ENCODE measurements around the gene ETV4. TPM values are rescaled to one million over a fixed set of nuclear protein-coding genes. Genes with fewer than 3 reads are reported as not detected.

Gene ETV4
- total and polyA plus RNA-seq, 2 of the 13 experiments (the other 11 are each of a cell fraction or from before 2014, with no cell fraction given): 128 to 330 TPM

DNA sequence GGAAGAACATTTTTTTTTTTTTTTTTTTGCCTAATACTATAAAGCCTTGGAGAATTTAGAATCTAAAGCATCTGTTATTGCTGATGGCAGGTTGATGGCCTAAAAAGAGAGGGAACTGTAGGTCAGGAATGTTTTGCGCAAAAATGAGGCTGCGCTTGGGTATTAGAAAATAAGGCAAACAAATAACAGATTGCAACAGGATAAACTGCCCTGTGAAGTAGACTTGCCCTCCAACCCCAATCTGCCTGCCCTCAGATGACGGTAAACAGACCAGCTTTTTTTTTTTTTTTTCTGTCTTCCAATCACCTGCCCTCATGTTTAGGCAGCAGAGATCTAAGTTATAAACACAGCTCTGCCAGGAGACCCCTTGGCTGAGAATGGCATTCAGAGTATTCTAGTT lies 66.2 kb downstream of the ETV4 start (continued):
- TF ChIP-seq MXD4 (CRISPR knock-in tag; IDR thresholded peaks at IDR 0.05) (peak; percentile 45; the same call in 1 of the 2 replicates), KDM1A (CRISPR knock-in tag; IDR thresholded peaks at IDR 0.05) (no peak), MEF2D (CRISPR knock-in tag; IDR thresholded peaks at IDR 0.05) (peak; percentile 63; the same call in 1 of the 2 replicates), ZNF709 (CRISPR knock-in tag; IDR thresholded peaks at IDR 0.05) (no peak), ZNF720 (CRISPR knock-in tag; IDR thresholded peaks at IDR 0.05) (no peak), ZNF556 (CRISPR knock-in tag; IDR thresholded peaks at IDR 0.05; ENCODE audit: borderline replicate concordance) (no peak; the same call in 1 of the 2 replicates), ZNF577 (CRISPR knock-in tag; IDR thresholded peaks at IDR 0.05; ENCODE audit: borderline replicate concordance, low read depth) (no peak), GATA4 (IDR thresholded peaks at IDR 0.05; ENCODE audit: borderline replicate concordance, low read depth) (peak; percentile 59; the same call in 1 of the 2 replicates), ZEB1 (IDR thresholded peaks at IDR 0.05; ENCODE audit: insufficient replicate concordance, low read depth) (peak; percentile 68), MTF1 (CRISPR knock-in tag; IDR thresholded peaks at IDR 0.05) (no peak), POLR2AphosphoS2 (IDR thresholded peaks at IDR 0.05; ENCODE audit: low read depth, low read length) (no peak), ZNF234 (CRISPR knock-in tag; conservative IDR thresholded peaks at IDR 0.05) (no peak), JDP2 (CRISPR knock-in tag; IDR thresholded peaks at IDR 0.05; ENCODE audit: borderline replicate concordance) (no peak), SRSF9 (IDR thresholded peaks at IDR 0.05; ENCODE audit: borderline replicate concordance, insufficient read depth, low read depth, low read length, poor library complexity, severe bottlenecking) (no peak), ZNF124 (CRISPR knock-in tag; IDR thresholded peaks at IDR 0.05) (no peak; the same call in 1 of the 2 replicates), U2AF2 (IDR thresholded peaks at IDR 0.05; ENCODE audit: low read depth, low read length) (no peak), ZNF331 (CRISPR knock-in tag; IDR thresholded peaks at IDR 0.05) (peak; percentile 79), ZFP36L1 (CRISPR knock-in tag; IDR thresholded peaks at IDR 0.05) (no peak; the same call in 1 of the 2 replicates), MBD4 (IDR thresholded peaks at IDR 0.05; ENCODE audit: borderline replicate concordance, low read length) (peak; percentile 63; the same call in 1 of the 2 replicates), MIER2 (CRISPR knock-in tag; IDR thresholded peaks at IDR 0.05) (peak; percentile 37; the same call in 1 of the 2 replicates), NFE2L1 (CRISPR knock-in tag; IDR thresholded peaks at IDR 0.05; ENCODE audit: borderline replicate concordance) (no peak), MTA1 (CRISPR knock-in tag; IDR thresholded peaks at IDR 0.05; ENCODE audit: borderline replicate concordance) (no peak)
- TF ChIP-seq, protein P1, sequence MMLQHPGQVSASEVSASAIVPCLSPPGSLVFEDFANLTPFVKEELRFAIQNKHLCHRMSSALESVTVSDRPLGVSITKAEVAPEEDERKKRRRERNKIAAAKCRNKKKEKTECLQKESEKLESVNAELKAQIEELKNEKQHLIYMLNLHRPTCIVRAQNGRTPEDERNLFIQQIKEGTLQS (CRISPR knock-in tag; IDR thresholded peaks at IDR 0.05): no peak
- TF ChIP-seq, protein P2, sequence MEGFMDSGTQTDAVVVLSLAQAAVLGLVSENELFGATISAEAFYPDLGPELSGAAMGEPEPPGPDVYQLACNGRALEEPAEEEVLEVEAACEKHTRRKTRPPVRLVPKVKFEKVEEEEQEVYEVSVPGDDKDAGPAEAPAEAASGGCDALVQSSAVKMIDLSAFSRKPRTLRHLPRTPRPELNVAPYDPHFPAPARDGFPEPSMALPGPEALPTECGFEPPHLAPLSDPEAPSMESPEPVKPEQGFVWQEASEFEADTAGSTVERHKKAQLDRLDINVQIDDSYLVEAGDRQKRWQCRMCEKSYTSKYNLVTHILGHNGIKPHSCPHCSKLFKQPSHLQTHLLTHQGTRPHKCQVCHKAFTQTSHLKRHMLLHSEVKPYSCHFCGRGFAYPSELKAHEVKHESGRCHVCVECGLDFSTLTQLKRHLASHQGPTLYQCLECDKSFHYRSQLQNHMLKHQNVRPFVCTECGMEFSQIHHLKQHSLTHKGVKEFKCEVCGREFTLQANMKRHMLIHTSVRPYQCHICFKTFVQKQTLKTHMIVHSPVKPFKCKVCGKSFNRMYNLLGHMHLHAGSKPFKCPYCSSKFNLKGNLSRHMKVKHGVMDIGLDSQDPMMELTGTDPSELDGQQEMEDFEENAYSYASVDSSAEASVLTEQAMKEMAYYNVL (CRISPR knock-in tag; IDR thresholded peaks at IDR 0.05; ENCODE audit: borderline replicate concordance): 0 out of 2 replicates have a peak, but pooled peaks have one; percentile 61
- TF ChIP-seq, protein P3, sequence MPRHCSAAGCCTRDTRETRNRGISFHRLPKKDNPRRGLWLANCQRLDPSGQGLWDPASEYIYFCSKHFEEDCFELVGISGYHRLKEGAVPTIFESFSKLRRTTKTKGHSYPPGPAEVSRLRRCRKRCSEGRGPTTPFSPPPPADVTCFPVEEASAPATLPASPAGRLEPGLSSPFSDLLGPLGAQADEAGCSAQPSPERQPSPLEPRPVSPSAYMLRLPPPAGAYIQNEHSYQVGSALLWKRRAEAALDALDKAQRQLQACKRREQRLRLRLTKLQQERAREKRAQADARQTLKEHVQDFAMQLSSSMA (CRISPR knock-in tag; IDR thresholded peaks at IDR 0.05): no peak
- TF ChIP-seq, protein P4, sequence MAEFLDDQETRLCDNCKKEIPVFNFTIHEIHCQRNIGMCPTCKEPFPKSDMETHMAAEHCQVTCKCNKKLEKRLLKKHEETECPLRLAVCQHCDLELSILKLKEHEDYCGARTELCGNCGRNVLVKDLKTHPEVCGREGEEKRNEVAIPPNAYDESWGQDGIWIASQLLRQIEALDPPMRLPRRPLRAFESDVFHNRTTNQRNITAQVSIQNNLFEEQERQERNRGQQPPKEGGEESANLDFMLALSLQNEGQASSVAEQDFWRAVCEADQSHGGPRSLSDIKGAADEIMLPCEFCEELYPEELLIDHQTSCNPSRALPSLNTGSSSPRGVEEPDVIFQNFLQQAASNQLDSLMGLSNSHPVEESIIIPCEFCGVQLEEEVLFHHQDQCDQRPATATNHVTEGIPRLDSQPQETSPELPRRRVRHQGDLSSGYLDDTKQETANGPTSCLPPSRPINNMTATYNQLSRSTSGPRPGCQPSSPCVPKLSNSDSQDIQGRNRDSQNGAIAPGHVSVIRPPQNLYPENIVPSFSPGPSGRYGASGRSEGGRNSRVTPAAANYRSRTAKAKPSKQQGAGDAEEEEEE (CRISPR knock-in tag; IDR thresholded peaks at IDR 0.05; ENCODE audit: borderline replicate concordance): no peak
- TF ChIP-seq, protein P5, sequence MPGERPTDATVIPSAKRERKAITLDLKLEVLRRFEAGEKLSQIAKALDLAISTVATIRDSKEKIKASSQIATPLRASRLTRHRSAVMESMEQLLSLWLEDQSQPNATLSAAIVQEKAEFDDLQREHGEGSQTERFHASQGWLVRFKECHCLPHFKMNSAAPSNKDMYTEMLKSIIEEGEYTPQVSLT (CRISPR knock-in tag; IDR thresholded peaks at IDR 0.05; ENCODE audit: borderline replicate concordance, low read depth): no peak
